ENCODE measurements around the gene HIVEP2.

Gene HIVEP2

GRCh38 chr6:142908235-142908634, 36.7 kb downstream of the HIVEP2 start:
- Histone ChIP-seq H3K4me1 (ENCODE audit: insufficient read depth, insufficient read length) (peaks cover 3% of the 10 kb centered on the region), H3K27me3 (ENCODE audit: insufficient read depth, insufficient read length) (no peaks in the 10 kb centered on the region), H3K4me3 (ENCODE audit: insufficient read length, low read depth) (no peak overlapping the region), H3K9me3 (ENCODE audit: insufficient read depth, low read length) (no peaks in the 10 kb centered on the region), H3K36me3 (ENCODE audit: insufficient read depth, insufficient read length, low read length) (no peaks in the 10 kb centered on the region), H3K9ac (ENCODE audit: insufficient read length, low read depth) (no peak overlapping the region)
- TF ChIP-seq YY1 (IDR thresholded peaks at IDR 0.05; ENCODE audit: insufficient read depth, insufficient read length), result no peak
- no peak for TF ChIP-seq SUZ12 (IDR thresholded peaks at IDR 0.05; ENCODE audit: extremely low read depth, insufficient read depth, insufficient read length)
- TF ChIP-seq ZNF274 (IDR thresholded peaks at IDR 0.05; ENCODE audit: low read depth, low read length), result no peak
- no peak for DNase-seq (ENCODE audit: low read depth, low spot score)

DNA sequence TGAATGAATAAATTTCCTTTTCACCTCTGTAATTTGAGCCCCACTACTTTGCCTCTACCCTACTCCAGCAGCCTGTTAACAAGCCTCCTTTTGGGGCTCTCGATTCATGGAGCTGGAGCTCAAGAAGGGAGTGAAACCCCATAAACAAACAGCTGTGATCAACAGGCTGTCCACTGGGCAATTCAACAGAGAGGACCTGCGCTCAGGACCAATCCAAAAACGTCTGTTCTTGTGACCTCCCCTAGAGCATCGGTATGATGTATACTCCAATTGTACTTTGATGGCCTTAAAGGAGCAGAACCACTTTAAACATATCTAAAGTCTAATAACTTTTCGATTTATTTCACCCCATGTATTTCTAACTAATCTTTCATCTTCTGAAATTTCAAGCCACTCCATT, 37.4 kb downstream of the HIVEP2 start:
- H3K27me3 ChIP-seq (ENCODE audit: insufficient read depth, insufficient read length), result no peaks in the 10 kb centered on the region
- no peak overlapping the region for H3K4me3 ChIP-seq (ENCODE audit: insufficient read length, low read depth)
- H3K9me3 ChIP-seq (ENCODE audit: insufficient read depth, low read length), result no peaks in the 10 kb centered on the region
- no peaks in the 10 kb centered on the region for H3K36me3 ChIP-seq (ENCODE audit: insufficient read depth, insufficient read length, low read length)
- H3K4me1 ChIP-seq (ENCODE audit: insufficient read depth, insufficient read length), result peaks cover 3% of the 10 kb centered on the region
- no peak for TF ChIP-seq ZNF274 (IDR thresholded peaks at IDR 0.05; ENCODE audit: low read depth, low read length)
- no peak for TF ChIP-seq YY1 (IDR thresholded peaks at IDR 0.05; ENCODE audit: insufficient read depth, insufficient read length)
- no peak for TF ChIP-seq SUZ12 (IDR thresholded peaks at IDR 0.05; ENCODE audit: extremely low read depth, insufficient read depth, insufficient read length)
- H3K9ac ChIP-seq (ENCODE audit: insufficient read length, low read depth), result no peak overlapping the region
- DNase-seq (ENCODE audit: low read depth, low spot score), result no peak

DNA sequence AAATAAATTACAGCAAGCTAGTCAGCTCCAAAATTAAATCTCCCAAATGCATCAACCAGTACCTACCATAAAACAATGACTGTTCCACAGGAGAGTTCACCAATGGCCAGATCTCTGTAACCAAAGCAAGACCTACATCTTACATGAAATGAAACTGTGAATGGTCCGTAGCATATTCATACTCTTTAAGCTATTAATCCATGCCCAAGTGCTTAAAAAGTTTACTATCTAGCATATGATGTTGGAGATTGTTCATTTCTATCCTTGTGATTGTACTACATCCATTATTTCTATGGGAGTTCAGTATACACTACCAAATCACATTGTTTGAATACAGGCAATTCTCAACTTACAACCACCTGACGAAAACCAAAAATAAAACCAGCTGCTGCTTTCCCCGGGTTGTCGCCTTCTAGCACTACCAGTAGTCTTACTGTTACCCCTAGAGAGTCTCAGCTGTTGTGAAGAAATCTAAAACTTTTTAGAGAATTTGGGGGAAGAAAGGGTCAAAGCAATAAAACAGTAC, 38.0 kb downstream of the HIVEP2 start:
- Histone ChIP-seq H3K9me3 (ENCODE audit: insufficient read depth, low read length) (no peaks in the 10 kb centered on the region), H3K4me1 (ENCODE audit: insufficient read depth, insufficient read length) (no peaks in the 10 kb centered on the region), H3K9ac (ENCODE audit: insufficient read length, low read depth) (no peak overlapping the region), H3K27me3 (ENCODE audit: insufficient read depth, insufficient read length) (no peaks in the 10 kb centered on the region), H3K4me3 (ENCODE audit: insufficient read length, low read depth) (no peak overlapping the region), H3K36me3 (ENCODE audit: insufficient read depth, insufficient read length, low read length) (no peaks in the 10 kb centered on the region)
- no peak for TF ChIP-seq SUZ12 (IDR thresholded peaks at IDR 0.05; ENCODE audit: extremely low read depth, insufficient read depth, insufficient read length)
- no peak for TF ChIP-seq YY1 (IDR thresholded peaks at IDR 0.05; ENCODE audit: insufficient read depth, insufficient read length)
- no peak for TF ChIP-seq ZNF274 (IDR thresholded peaks at IDR 0.05; ENCODE audit: low read depth, low read length)
- no peak for DNase-seq (ENCODE audit: low read depth, low spot score)

GRCh38 chr6:142903812-142904211, 41.2 kb downstream of the HIVEP2 start:
- TF ChIP-seq ZNF274 (IDR thresholded peaks at IDR 0.05; ENCODE audit: low read depth, low read length), result no peak
- TF ChIP-seq SUZ12 (IDR thresholded peaks at IDR 0.05; ENCODE audit: extremely low read depth, insufficient read depth, insufficient read length), result no peak
- no peak for TF ChIP-seq YY1 (IDR thresholded peaks at IDR 0.05; ENCODE audit: insufficient read depth, insufficient read length)
- Histone ChIP-seq H3K9me3 (ENCODE audit: insufficient read depth, low read length) (no peaks in the 10 kb centered on the region), H3K27me3 (ENCODE audit: insufficient read depth, insufficient read length) (no peaks in the 10 kb centered on the region), H3K36me3 (ENCODE audit: insufficient read depth, insufficient read length, low read length) (no peaks in the 10 kb centered on the region), H3K9ac (ENCODE audit: insufficient read length, low read depth) (no peak overlapping the region), H3K4me3 (ENCODE audit: insufficient read length, low read depth) (no peak overlapping the region), H3K4me1 (ENCODE audit: insufficient read depth, insufficient read length) (no peaks in the 10 kb centered on the region)
- DNase-seq (ENCODE audit: low read depth, low spot score), result no peak

- H3K4me1 ChIP-seq (ENCODE audit: insufficient read depth, insufficient read length), result no peaks in the 10 kb centered on the region
- H3K36me3 ChIP-seq (ENCODE audit: insufficient read depth, insufficient read length, low read length), result no peaks in the 10 kb centered on the region
- TF ChIP-seq ZNF274 (IDR thresholded peaks at IDR 0.05; ENCODE audit: low read depth, low read length) (no peak), YY1 (IDR thresholded peaks at IDR 0.05; ENCODE audit: insufficient read depth, insufficient read length) (no peak), SUZ12 (IDR thresholded peaks at IDR 0.05; ENCODE audit: extremely low read depth, insufficient read depth, insufficient read length) (no peak)
- H3K27me3 ChIP-seq (ENCODE audit: insufficient read depth, insufficient read length), result no peaks in the 10 kb centered on the region
- no peak overlapping the region for H3K4me3 ChIP-seq (ENCODE audit: insufficient read length, low read depth)
- H3K9me3 ChIP-seq (ENCODE audit: insufficient read depth, low read length), result no peaks in the 10 kb centered on the region
- no peak overlapping the region for H3K9ac ChIP-seq (ENCODE audit: insufficient read length, low read depth)
- no peak for DNase-seq (ENCODE audit: low read depth, low spot score)
Measured at GRCh38 chr6:142902636-142903053, 42.3 kb downstream of the HIVEP2 start.

- H3K9ac ChIP-seq (ENCODE audit: insufficient read length, low read depth), result no peak overlapping the region
- H3K9me3 ChIP-seq (ENCODE audit: insufficient read depth, low read length), result no peaks in the 10 kb centered on the region
- H3K36me3 ChIP-seq (ENCODE audit: insufficient read depth, insufficient read length, low read length), result no peaks in the 10 kb centered on the region
- H3K4me1 ChIP-seq (ENCODE audit: insufficient read depth, insufficient read length), result no peaks in the 10 kb centered on the region
- no peak overlapping the region for H3K4me3 ChIP-seq (ENCODE audit: insufficient read length, low read depth)
- DNase-seq (ENCODE audit: low read depth, low spot score), result no peak
- TF ChIP-seq YY1 (IDR thresholded peaks at IDR 0.05; ENCODE audit: insufficient read depth, insufficient read length), result no peak
- TF ChIP-seq SUZ12 (IDR thresholded peaks at IDR 0.05; ENCODE audit: extremely low read depth, insufficient read depth, insufficient read length), result no peak
- no peak for TF ChIP-seq ZNF274 (IDR thresholded peaks at IDR 0.05; ENCODE audit: low read depth, low read length)
- no peaks in the 10 kb centered on the region for H3K27me3 ChIP-seq (ENCODE audit: insufficient read depth, insufficient read length)
Measured at GRCh38 chr6:142901611-142902010, 43.4 kb downstream of the HIVEP2 start.

DNA sequence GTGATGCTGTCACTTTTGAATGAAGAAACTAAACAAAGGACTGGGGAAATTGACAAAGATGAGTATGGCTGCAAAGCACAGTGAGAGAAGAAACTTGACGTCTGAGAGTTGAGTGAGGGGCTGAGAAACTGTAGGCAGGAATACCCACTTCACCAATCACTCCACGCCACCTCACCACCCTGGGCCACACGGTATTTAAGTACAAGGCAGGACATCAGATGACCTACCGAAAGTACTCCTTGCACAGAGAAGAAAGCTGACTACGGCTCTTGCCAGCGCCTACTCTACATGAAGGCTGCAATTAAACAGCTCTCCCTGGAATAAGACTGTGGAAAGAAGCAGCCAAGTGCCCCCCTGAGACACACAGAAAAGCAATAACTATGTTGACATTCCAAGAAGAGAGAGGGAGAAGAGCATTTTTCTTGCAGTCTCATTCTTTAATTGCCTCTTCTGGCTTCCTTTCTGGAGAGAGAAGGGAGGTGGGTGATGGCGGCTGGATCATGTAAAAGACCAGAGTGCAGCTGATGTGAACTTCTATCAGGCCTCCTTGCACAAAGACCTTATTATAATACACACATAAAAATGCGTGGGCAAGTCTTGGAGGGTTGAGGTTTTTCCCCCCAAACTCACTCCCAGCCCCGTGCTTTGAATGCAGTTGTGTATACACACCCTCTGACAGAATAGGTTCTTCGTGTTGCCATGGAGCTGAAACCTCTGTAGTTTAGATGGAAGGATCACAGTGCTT, 44.6 kb downstream of the HIVEP2 start:
- Histone ChIP-seq H3K36me3 (ENCODE audit: insufficient read depth, insufficient read length, low read length) (no peaks in the 10 kb centered on the region), H3K4me1 (ENCODE audit: insufficient read depth, insufficient read length) (no peaks in the 10 kb centered on the region), H3K4me3 (ENCODE audit: insufficient read length, low read depth) (no peak overlapping the region), H3K27me3 (ENCODE audit: insufficient read depth, insufficient read length) (no peaks in the 10 kb centered on the region), H3K9me3 (ENCODE audit: insufficient read depth, low read length) (no peaks in the 10 kb centered on the region), H3K9ac (ENCODE audit: insufficient read length, low read depth) (no peak overlapping the region)
- TF ChIP-seq SUZ12 (IDR thresholded peaks at IDR 0.05; ENCODE audit: extremely low read depth, insufficient read depth, insufficient read length), result no peak
- no peak for TF ChIP-seq ZNF274 (IDR thresholded peaks at IDR 0.05; ENCODE audit: low read depth, low read length)
- no peak for TF ChIP-seq YY1 (IDR thresholded peaks at IDR 0.05; ENCODE audit: insufficient read depth, insufficient read length)
- DNase-seq (ENCODE audit: low read depth, low spot score), result no peak
